H9 (cell line): ENCODE results near the gene TSTD2. TPM values are rescaled to one million over a fixed set of nuclear protein-coding genes. Genes with fewer than 3 reads are reported as not detected.
"Not testable (repeated sequence)": the region's sequence is repeated elsewhere in the genome, so short reads cannot be mapped to it uniquely, and the experiment has no call there.

Experiments
- DNase-seq: peaks from one replicate; pipeline ENCODE4 v3.0.0-alpha.2; 2017
- H2AFZ ChIP-seq: one replicate; pipeline ENCODE4 v1.6.1; 2013; ENCODE audit warnings: mild to moderate bottlenecking, low read length, control low read depth, moderate library complexity
- H2AK5ac ChIP-seq: 2 replicates; pipeline ENCODE4 v1.6.1; 2013; ENCODE audit warnings: low read length, control low read depth, mixed read lengths; ENCODE audit not compliant: insufficient read length
- H2BK120ac ChIP-seq: one replicate; pipeline ENCODE4 v1.6.1; 2013; ENCODE audit warnings: low read depth, mild to moderate bottlenecking, low read length, control low read depth, inconsistent platforms; ENCODE audit not compliant: poor library complexity, severe bottlenecking
- H2BK12ac ChIP-seq: 2 replicates; pipeline ENCODE4 v1.6.1; 2013; ENCODE audit warnings: low read length, control low read depth, mixed read lengths, low read depth; ENCODE audit not compliant: insufficient read length
- H2BK15ac ChIP-seq: 2 replicates; pipeline ENCODE4 v1.6.1; 2013; ENCODE audit warnings: low read depth, low read length, control low read depth
- H2BK20ac ChIP-seq: one replicate; pipeline ENCODE4 v1.6.1; 2013; ENCODE audit warnings: low read depth, mild to moderate bottlenecking, low read length, control low read depth, inconsistent platforms; ENCODE audit not compliant: poor library complexity, severe bottlenecking
- H2BK5ac ChIP-seq: 2 replicates; pipeline ENCODE4 v1.6.1; 2013; ENCODE audit warnings: low read length, control low read depth, mixed read lengths; ENCODE audit not compliant: insufficient read length
- H3K14ac ChIP-seq: 2 replicates; pipeline ENCODE4 v1.6.1; 2013; ENCODE audit warnings: low read length, control low read depth; ENCODE audit not compliant: insufficient read depth
- H3K18ac ChIP-seq: 2 replicates; pipeline ENCODE4 v1.6.1; 2013; ENCODE audit warnings: low read depth, mild to moderate bottlenecking, mixed read lengths, low read length, control low read depth; ENCODE audit not compliant: insufficient read length
- H3K23ac ChIP-seq: 2 replicates; pipeline ENCODE4 v1.6.1; 2013; ENCODE audit warnings: low read length, control low read depth, mixed read lengths, low read depth; ENCODE audit not compliant: insufficient read length
- H3K23me2 ChIP-seq: 2 replicates; pipeline ENCODE4 v1.6.1; 2013; ENCODE audit warnings: low read depth, mild to moderate bottlenecking, mixed read lengths, low read length, control low read depth; ENCODE audit not compliant: insufficient read length, poor library complexity, severe bottlenecking
- H3K27ac ChIP-seq: 2 replicates; pipeline ENCODE4 v1.5.1; 2013; ENCODE audit warnings: low read length, control low read depth, mixed read lengths, low read depth; ENCODE audit not compliant: insufficient read length
- H3K27me3 ChIP-seq: 2 replicates; pipeline ENCODE4 v1.6.1; 2013; ENCODE audit warnings: low read length, control low read depth, inconsistent platforms; ENCODE audit not compliant: insufficient read depth
- H3K4ac ChIP-seq: 2 replicates; pipeline ENCODE4 v1.6.1; 2013; ENCODE audit warnings: low read depth, mild to moderate bottlenecking, control low read depth, inconsistent platforms, low read length, moderate library complexity
- H3K4me1 ChIP-seq: 2 replicates; pipeline ENCODE4 v1.6.1; 2013; ENCODE audit warnings: low read length, control low read depth, inconsistent platforms; ENCODE audit not compliant: insufficient read depth
- H3K4me2 ChIP-seq: 2 replicates; pipeline ENCODE4 v1.6.1; 2013; ENCODE audit warnings: low read length, control low read depth, mixed read lengths; ENCODE audit not compliant: insufficient read length, insufficient read depth
- H3K56ac ChIP-seq: 2 replicates; pipeline ENCODE4 v1.6.1; 2013; ENCODE audit warnings: low read depth, mild to moderate bottlenecking, mixed read lengths, low read length, control low read depth; ENCODE audit not compliant: insufficient read length
- H3K79me1 ChIP-seq: 2 replicates; pipeline ENCODE4 v1.6.1; 2013; ENCODE audit warnings: low read depth, mild to moderate bottlenecking, moderate library complexity, low read length, control low read depth, inconsistent platforms; ENCODE audit not compliant: insufficient read depth, poor library complexity, severe bottlenecking
- H3K79me2 ChIP-seq: 2 replicates; pipeline ENCODE4 v1.6.1; 2013; ENCODE audit warnings: low read length, control low read depth, inconsistent platforms; ENCODE audit not compliant: insufficient read depth
- H3K9ac ChIP-seq: 2 replicates; pipeline ENCODE4 v1.6.1; 2013; ENCODE audit warnings: low read length, control low read depth, mixed read lengths; ENCODE audit not compliant: insufficient read length; ENCODE audit errors: extremely low read depth
- H3K9me3 ChIP-seq: one replicate; pipeline ENCODE4 v1.6.1; 2013; ENCODE audit warnings: low read depth, low read length, inconsistent platforms; ENCODE audit not compliant: control insufficient read depth
- H3T11ph ChIP-seq: one replicate; pipeline ENCODE4 v1.6.1; 2013; ENCODE audit warnings: mild to moderate bottlenecking, low read length, control low read depth, inconsistent platforms
- H4K20me1 ChIP-seq: one replicate; pipeline ENCODE4 v1.6.1; 2013; ENCODE audit not compliant: control insufficient read depth, insufficient read length, insufficient read depth
- H4K5ac ChIP-seq: 2 replicates; pipeline ENCODE4 v1.6.1; 2013; ENCODE audit warnings: low read depth, mild to moderate bottlenecking, mixed read lengths, low read length, control low read depth; ENCODE audit not compliant: insufficient read length
- H4K8ac ChIP-seq: replicated peaks from 2 replicates; pipeline ENCODE4 v1.6.1; 2013; ENCODE audit warnings: low read length, control low read depth, mixed read lengths, low read depth; ENCODE audit not compliant: insufficient read length
- H4K91ac ChIP-seq: 2 replicates; pipeline ENCODE4 v1.6.1; 2013; ENCODE audit warnings: low read depth, mild to moderate bottlenecking, moderate library complexity, mixed read lengths, low read length, control low read depth; ENCODE audit not compliant: insufficient read length
- H3K27ac Mint-ChIP-seq, 3 experiments: 2 replicates in 2 of 3; 3 replicates in 1 of 3; pipeline ENCODE4 v1.8.0; 2020 to 2021; ENCODE audit warnings: mixed read lengths in 3 of 3, mild to moderate bottlenecking in 1 of 3, moderate library complexity in 1 of 3
- H3K27me3 Mint-ChIP-seq: 2 replicates; pipeline ENCODE4 v1.8.0; 2021; ENCODE audit warnings: low read depth, mild to moderate bottlenecking, moderate library complexity, mixed read lengths
- H3K36me3 Mint-ChIP-seq, 3 experiments: 2 replicates in 2 of 3; 3 replicates in 1 of 3; pipeline ENCODE4 v1.8.0; 2020 to 2021; ENCODE audit warnings: low read depth in 3 of 3, mixed read lengths in 3 of 3; ENCODE audit not compliant: insufficient read depth in 1 of 3
- H3K4me1 Mint-ChIP-seq, 2 experiments: 2 replicates each; pipeline ENCODE4 v1.8.0; 2020; ENCODE audit warnings: mixed read lengths in 2 of 2
- H3K4me3 Mint-ChIP-seq, 2 experiments: 2 replicates in 1 of 2; 3 replicates in 1 of 2; pipeline ENCODE4 v1.8.0; 2020 to 2021; ENCODE audit warnings: mild to moderate bottlenecking in 2 of 2, mixed read lengths in 2 of 2, moderate library complexity in 1 of 2
- H3K9me3 Mint-ChIP-seq, 2 experiments: 2 replicates in 1 of 2; 3 replicates in 1 of 2; pipeline ENCODE4 v1.8.0; 2020; ENCODE audit warnings: mild to moderate bottlenecking in 2 of 2, mixed read lengths in 2 of 2, moderate library complexity in 1 of 2
- WGBS: extraction: QIAGEN DNeasy Blood & Tissue Kit; methylation state at CpG from one replicate; pipeline ENCODE4 v1.1.7; 2013; ENCODE audit warnings: missing lambda C conversion rate, low lambda C conversion rate, mixed read lengths; ENCODE audit not compliant: insufficient read length; ENCODE audit errors: extremely low coverage; 5-methylcytosine and 5-hydroxymethylcytosine counted together
- total RNA-seq: library from RNA; stranded (reverse); gene quantifications from 2 replicates; pipeline ENCODE4 v1.2.1, GENCODE V29; 2021
- TF ChIP-seq, protein P1 (sequence below): fragments of 200-600 bp; sonication (generic); conservative IDR thresholded peaks from 3 replicates; pipeline ENCODE4 v1.8.0; 2021; ENCODE audit warnings: antibody characterized with exemption, mild to moderate bottlenecking

The TSTD2 gene
- total RNA-seq, 1 experiment from 2014 or later: 23.5 TPM

DNA sequence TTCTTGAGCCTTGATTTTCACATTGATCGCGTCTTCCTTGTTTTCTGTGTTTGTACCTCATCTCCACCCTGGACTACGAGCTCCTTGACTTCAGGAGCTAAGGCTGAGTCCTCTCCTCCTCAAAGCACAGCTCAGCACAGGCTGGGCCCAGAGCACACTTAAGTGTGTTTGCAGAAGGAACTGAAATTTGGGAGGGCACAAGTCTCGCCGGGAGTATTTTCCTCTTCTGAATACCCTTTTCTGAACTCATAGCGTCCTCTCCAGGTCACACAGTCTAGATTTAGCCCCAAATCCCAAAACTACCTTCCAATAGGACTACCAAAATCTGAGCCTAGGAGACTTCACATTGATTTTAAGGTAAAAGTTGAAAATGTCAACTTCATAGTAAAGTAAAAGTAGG is 41.6 kb downstream of the TSTD2 start:
- H3K36me3 Mint-ChIP-seq: peaks cover 0 to 13% (median 9%) of the 10 kb centered on the region in 3 experiments; a peak in 4 of 7 replicates
- Histone ChIP-seq H3K9ac (no peak overlapping the region), H3K14ac (no peak overlapping the region), H3K27ac (no peak overlapping the region), H3K4ac (no peak overlapping the region), H3T11ph (no peak overlapping the region), H2BK120ac (no peak overlapping the region), H4K5ac (no peak overlapping the region), H4K8ac (no peak overlapping the region), H2BK15ac (no peak overlapping the region), H4K91ac (no peak overlapping the region), H3K4me1 (no peaks in the 10 kb centered on the region), H4K20me1 (no peaks in the 10 kb centered on the region), H2BK20ac (no peak overlapping the region), H3K4me2 (no peak overlapping the region), H3K56ac (no peak overlapping the region), H2BK5ac (no peak overlapping the region), H3K79me1 (no peaks in the 10 kb centered on the region), H3K18ac (no peak overlapping the region), H3K79me2 (no peaks in the 10 kb centered on the region), H2AK5ac (no peak overlapping the region), H3K23ac (no peak overlapping the region), H3K23me2 (no peaks in the 10 kb centered on the region), H3K27me3 (no peaks in the 10 kb centered on the region), H2BK12ac (no peak overlapping the region), H3K9me3 (no peaks in the 10 kb centered on the region), H2AFZ (no peak overlapping the region)
- TF ChIP-seq, protein P1, sequence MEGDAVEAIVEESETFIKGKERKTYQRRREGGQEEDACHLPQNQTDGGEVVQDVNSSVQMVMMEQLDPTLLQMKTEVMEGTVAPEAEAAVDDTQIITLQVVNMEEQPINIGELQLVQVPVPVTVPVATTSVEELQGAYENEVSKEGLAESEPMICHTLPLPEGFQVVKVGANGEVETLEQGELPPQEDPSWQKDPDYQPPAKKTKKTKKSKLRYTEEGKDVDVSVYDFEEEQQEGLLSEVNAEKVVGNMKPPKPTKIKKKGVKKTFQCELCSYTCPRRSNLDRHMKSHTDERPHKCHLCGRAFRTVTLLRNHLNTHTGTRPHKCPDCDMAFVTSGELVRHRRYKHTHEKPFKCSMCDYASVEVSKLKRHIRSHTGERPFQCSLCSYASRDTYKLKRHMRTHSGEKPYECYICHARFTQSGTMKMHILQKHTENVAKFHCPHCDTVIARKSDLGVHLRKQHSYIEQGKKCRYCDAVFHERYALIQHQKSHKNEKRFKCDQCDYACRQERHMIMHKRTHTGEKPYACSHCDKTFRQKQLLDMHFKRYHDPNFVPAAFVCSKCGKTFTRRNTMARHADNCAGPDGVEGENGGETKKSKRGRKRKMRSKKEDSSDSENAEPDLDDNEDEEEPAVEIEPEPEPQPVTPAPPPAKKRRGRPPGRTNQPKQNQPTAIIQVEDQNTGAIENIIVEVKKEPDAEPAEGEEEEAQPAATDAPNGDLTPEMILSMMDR: peak; percentile 41; the same call in 2 of the 3 replicates
- peaks cover 5 to 11% of the 10 kb centered on the region in 2 experiments; a peak in 4 of 5 replicates for H3K9me3 Mint-ChIP-seq
- no peak for DNase-seq
- H3K4me1 Mint-ChIP-seq: peaks cover 7 to 10% of the 10 kb centered on the region in 2 experiments
- H3K27me3 Mint-ChIP-seq: no peaks in the 10 kb centered on the region
- H3K4me3 Mint-ChIP-seq: no peak overlapping the region
- H3K27ac Mint-ChIP-seq: peak overlapping the region in 1 of 3 experiments; percentile 62; a peak in 2 of 7 replicates
- no CpG with 5 or more reads among the region's 6 CpGs for WGBS

DNA sequence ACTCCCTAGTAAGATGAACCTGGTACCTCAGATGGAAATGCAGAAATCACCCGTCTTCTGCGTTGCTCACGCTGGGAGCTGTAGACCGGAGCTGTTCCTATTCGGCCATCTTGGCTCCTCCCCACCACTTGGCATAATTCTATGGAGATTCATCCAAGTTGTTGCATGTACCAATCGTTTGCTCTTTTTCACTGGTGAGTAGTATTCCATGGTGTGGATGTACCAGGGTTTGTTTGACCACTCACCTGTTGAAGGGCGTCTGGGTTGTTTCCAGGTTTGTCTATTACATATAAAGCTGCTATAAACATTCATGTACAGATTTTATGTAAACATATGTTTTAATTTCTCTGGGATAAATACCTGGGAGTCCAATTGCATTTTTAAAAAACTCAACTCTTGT is 46.3 kb downstream of the TSTD2 start:
- H3K23me2 ChIP-seq, H3K4me1 ChIP-seq, H3K9ac ChIP-seq, H2BK12ac ChIP-seq, H3K79me2 ChIP-seq, H3K27ac ChIP-seq, H3T11ph ChIP-seq, H4K91ac ChIP-seq, H2BK15ac ChIP-seq, H3K27me3 ChIP-seq, H2AK5ac ChIP-seq, H4K5ac ChIP-seq, H3K56ac ChIP-seq, H3K4me2 ChIP-seq, H3K4me1 Mint-ChIP-seq, DNase-seq, H3K4ac ChIP-seq, H4K8ac ChIP-seq, H2BK5ac ChIP-seq, H4K20me1 ChIP-seq, H3K23ac ChIP-seq, H2BK20ac ChIP-seq, H2AFZ ChIP-seq, H3K27ac Mint-ChIP-seq, H3K27me3 Mint-ChIP-seq, H3K14ac ChIP-seq, H3K79me1 ChIP-seq, H2BK120ac ChIP-seq, H3K9me3 ChIP-seq, H3K18ac ChIP-seq: not testable (repeated sequence)
- Mint-ChIP-seq H3K9me3 (peaks cover 5 to 11% of the 10 kb centered on the region in 2 experiments; a peak in 4 of 5 replicates), H3K36me3 (peaks cover 0 to 13% (median 9%) of the 10 kb centered on the region in 3 experiments; a peak in 4 of 7 replicates), H3K4me3 (peak overlapping the region; percentile 42 to 62; a peak in 4 of 5 replicates)
- WGBS: no CpG with 5 or more reads among the region's 7 CpGs
